WERI-Rb-1 (cell line): ENCODE results near the gene SLC2A11.
A peak's percentile ranks its signal among the peaks of the same experiment; 100 is the strongest.
"Not testable (repeated sequence)": the region's sequence is repeated elsewhere in the genome, so short reads cannot be mapped to it uniquely, and the experiment has no call there.

Source experiments
- DNase-seq: peaks from one replicate; pipeline ENCODE4 v3.0.0-alpha.2; 2020
- H3K27ac ChIP-seq: fragments of 250-450 bp; sonication (Bioruptor Pico); 2 replicates; pipeline ENCODE4 v1.5.1; 2020; ENCODE audit warnings: mild to moderate bottlenecking, moderate library complexity
- H3K27me3 ChIP-seq: fragments of 250-450 bp; sonication (Bioruptor Pico); 2 replicates; pipeline ENCODE4 v1.5.1; 2021; ENCODE audit warnings: mild to moderate bottlenecking, low read depth, moderate library complexity; ENCODE audit not compliant: insufficient read depth, severe bottlenecking
- H3K36me3 ChIP-seq: fragments of 250-450 bp; sonication (Bioruptor Pico); 2 replicates; pipeline ENCODE4 v1.5.1; 2020; ENCODE audit warnings: mild to moderate bottlenecking, moderate library complexity
- H3K4me3 ChIP-seq: 2 replicates; pipeline ENCODE4 v1.5.1; 2011; ENCODE audit warnings: low read depth, mild to moderate bottlenecking, control low read depth, low read length
- H3K9me3 ChIP-seq: fragments of 250-450 bp; sonication (Bioruptor Pico); 2 replicates; pipeline ENCODE4 v1.5.1; 2021; ENCODE audit warnings: mild to moderate bottlenecking, moderate library complexity; ENCODE audit not compliant: severe bottlenecking
- TF ChIP-seq, protein P1 (sequence below): IDR thresholded peaks from 2 replicates; pipeline ENCODE4 v1.5.1; 2011; ENCODE audit warnings: low read depth, mild to moderate bottlenecking, control low read depth, inconsistent platforms, low read length

Gene SLC2A11

DNA sequence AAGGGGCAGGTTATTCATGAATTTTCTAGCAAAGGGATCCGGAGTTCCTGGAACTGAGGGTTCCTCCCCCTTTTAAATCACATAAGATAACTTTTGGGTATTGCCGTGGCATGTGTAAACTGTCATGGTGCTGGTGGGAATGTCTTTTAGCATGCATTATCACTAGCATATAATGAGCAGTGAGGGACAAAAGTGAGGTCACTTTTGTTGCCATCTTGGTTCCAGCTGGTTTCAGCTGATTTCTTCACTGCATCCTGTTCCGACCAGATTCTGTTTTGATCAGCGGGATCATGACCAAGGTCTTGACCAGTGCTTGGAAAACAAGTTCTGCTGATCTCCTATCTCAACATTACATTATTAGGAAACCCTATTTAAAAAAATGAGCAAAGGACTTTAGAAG is 43.9 kb downstream of the SLC2A11 start:
- H3K9me3 ChIP-seq: no peaks in the 10 kb centered on the region
- H3K4me3 ChIP-seq: no peak overlapping the region
- TF ChIP-seq, protein P1, sequence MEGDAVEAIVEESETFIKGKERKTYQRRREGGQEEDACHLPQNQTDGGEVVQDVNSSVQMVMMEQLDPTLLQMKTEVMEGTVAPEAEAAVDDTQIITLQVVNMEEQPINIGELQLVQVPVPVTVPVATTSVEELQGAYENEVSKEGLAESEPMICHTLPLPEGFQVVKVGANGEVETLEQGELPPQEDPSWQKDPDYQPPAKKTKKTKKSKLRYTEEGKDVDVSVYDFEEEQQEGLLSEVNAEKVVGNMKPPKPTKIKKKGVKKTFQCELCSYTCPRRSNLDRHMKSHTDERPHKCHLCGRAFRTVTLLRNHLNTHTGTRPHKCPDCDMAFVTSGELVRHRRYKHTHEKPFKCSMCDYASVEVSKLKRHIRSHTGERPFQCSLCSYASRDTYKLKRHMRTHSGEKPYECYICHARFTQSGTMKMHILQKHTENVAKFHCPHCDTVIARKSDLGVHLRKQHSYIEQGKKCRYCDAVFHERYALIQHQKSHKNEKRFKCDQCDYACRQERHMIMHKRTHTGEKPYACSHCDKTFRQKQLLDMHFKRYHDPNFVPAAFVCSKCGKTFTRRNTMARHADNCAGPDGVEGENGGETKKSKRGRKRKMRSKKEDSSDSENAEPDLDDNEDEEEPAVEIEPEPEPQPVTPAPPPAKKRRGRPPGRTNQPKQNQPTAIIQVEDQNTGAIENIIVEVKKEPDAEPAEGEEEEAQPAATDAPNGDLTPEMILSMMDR: no peak
- no peak for DNase-seq
- H3K27ac ChIP-seq: no peak overlapping the region
- H3K36me3 ChIP-seq: peaks cover 19% of the 10 kb centered on the region
- no peaks in the 10 kb centered on the region for H3K27me3 ChIP-seq

DNA sequence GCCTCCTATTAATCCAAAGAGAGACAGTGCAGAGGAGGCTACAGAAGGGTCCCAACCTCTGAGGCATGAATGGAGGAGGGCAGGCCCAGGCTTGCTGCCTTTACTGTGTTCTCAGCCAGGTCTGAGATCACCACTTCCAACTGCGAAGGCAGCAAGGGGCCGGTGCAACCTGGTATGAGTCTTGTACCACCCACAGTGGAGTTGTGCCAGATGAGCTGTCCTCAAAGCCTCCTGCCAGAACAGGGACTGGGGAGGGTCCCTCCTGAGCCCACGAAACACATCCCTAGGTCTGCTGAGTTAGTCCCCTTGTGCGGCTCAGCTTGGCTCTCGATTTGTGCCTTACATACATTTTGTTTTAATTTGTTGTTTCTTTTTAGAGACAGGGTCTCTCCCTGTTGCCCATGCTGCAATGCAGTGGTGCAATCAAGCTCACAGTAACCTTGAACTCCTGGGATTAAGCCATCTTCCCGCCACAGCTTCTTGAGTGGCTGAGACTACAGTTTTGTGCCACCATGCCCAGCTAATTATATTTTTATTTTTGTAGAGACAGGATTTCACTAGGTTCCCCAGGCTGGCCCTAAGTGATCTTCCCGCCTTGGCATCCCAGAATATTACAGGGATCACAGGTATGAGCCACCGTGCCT is 45.8 kb downstream of the SLC2A11 start:
- H3K27ac ChIP-seq: peak overlapping the region; percentile 32; the same call in 1 of the 2 replicates
- H3K27me3 ChIP-seq: no peaks in the 10 kb centered on the region
- TF ChIP-seq, protein P1: no peak
- H3K36me3 ChIP-seq: peaks cover 3% of the 10 kb centered on the region; the same call in 1 of the 2 replicates
- no peak overlapping the region for H3K4me3 ChIP-seq
- no peaks in the 10 kb centered on the region for H3K9me3 ChIP-seq
- no peak for DNase-seq

DNA sequence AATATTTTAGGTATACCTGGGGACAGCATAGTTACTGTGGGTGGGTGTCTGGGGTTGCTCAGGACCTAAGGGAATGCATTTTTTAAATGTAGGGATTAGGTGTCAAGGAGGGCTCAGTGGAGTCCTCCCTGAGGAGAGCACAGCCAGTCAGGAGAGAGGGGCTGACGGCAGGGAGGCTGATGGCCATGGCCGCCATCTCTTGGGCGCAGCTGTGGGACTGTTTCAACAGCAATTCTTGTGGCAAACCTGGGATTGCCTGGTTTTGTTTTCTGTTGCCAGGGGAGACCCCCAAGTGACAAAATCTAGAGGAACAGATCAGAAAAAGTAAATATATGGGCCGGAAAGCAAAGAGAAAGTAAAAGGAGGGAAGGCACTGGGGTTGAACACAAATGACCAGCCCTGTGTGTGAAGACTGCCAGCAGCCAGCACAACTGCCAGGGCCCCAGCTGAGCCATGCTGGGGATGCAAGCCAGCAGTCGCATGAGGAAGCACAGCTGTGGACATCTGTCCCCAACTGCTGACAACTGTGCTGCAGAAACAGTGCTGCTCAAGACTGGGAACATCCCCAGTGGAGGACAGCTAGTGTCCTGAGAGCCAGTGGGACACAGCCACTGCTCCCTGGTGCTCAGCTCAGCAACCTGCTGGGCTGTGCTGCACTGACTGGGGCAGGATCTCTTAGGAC is 47.0 kb downstream of the SLC2A11 start:
- no peaks in the 10 kb centered on the region for H3K27me3 ChIP-seq
- H3K4me3 ChIP-seq: no peak overlapping the region
- H3K9me3 ChIP-seq: no peaks in the 10 kb centered on the region
- H3K36me3 ChIP-seq: no peaks in the 10 kb centered on the region
- TF ChIP-seq, protein P1: no peak
- no peak overlapping the region for H3K27ac ChIP-seq
- no peak for DNase-seq

DNA sequence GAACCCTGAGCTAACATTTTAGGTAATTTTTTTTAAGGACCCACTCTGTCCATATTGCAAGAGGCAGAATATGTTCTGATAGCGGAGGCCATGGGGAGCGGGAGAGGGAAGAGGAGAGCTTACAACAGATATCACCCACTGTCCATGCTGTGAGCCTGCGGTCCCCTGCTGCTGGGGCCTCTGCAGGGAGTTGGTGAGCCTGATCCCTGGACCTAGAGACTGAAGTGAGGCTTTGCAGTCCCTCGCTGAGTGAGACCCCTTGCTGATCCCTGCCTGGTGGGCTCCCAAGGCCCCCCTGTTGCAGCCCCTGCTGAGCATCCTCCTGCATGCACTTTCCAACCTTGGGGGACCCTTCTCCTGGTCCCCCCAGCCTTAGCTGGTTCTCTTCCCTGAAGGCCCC is 49.0 kb downstream of the SLC2A11 start:
- H3K4me3 ChIP-seq: no peak overlapping the region

DNA sequence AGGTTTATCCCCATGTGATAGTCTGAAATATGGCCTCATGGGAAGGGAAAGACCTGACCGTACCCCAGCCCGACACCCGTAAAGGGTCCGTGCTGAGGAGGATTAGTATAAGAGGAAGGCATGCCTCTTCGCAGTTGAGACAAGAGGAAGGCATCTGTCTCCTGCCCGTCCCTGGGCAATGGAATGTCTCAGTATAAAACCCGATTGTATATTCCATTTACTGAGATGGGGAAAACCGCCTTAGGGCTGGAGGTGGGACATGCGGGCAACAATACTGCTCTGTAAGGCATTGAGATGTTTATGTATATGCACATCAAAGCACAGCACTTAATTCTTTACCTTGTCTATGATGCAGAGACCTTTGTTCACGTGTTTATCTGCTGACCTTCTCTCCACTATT is 49.7 kb downstream of the SLC2A11 start:
- H3K27ac ChIP-seq, DNase-seq: not testable (repeated sequence)

More for the DNA sequence above, 49.0 kb downstream of the SLC2A11 start:
- TF ChIP-seq, protein P1: no peak
- Histone ChIP-seq H3K9me3 (no peaks in the 10 kb centered on the region), H3K27ac (no peak overlapping the region), H3K27me3 (no peaks in the 10 kb centered on the region), H3K36me3 (no peaks in the 10 kb centered on the region)
- no peak for DNase-seq

DNA sequence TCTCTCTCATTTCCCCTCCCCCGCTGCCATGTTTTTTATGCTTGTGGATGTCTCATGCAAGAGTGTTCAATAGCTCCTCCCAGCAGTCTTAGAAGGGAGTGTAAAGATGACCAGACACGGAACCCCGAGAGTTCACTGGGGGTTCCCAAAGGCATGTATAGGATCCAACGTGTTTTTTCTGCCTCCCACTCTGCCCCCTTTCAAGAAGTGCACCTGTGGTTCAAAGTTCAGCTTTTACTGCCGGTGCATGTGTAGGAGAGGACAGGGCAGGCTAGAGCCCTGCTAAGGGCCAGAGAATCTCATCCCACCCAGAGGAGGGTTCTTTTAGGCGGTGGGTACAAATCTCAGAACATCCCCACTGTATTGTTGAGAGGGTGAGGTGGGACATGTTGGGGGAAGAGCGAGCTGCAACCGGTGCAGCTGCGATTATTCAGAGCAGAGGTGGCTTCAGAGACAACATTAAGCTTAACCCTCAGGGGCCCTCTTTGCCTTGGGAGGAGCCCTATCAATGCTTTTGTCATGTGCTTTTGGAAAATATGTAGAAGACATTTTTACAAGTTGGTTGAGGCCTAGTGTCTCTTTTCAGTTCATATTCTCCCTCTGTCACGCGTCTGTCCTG is 51.0 kb downstream of the SLC2A11 start:
- no peak overlapping the region for H3K4me3 ChIP-seq
- H3K27me3 ChIP-seq: no peaks in the 10 kb centered on the region
- H3K27ac ChIP-seq: no peak overlapping the region
- no peak for DNase-seq
- H3K36me3 ChIP-seq: no peaks in the 10 kb centered on the region; the same call in 1 of the 2 replicates
- no peaks in the 10 kb centered on the region for H3K9me3 ChIP-seq
- TF ChIP-seq, protein P1: no peak

More for the DNA sequence above, 49.7 kb downstream of the SLC2A11 start:
- not testable (repeated sequence) for H3K9me3 ChIP-seq, H3K36me3 ChIP-seq, H3K4me3 ChIP-seq, H3K27me3 ChIP-seq
